ENCODE results near the gene EMILIN1. TPM values are rescaled to one million over a fixed set of nuclear protein-coding genes. Genes with fewer than 3 reads are reported as not detected.

EMILIN1 gene
- total RNA-seq, 1 experiment from 2014 or later = 1.2 TPM

- Histone ChIP-seq H4K91ac (ENCODE audit: insufficient read length, low read depth, low read length) (no peak overlapping the region), H3T11ph (ENCODE audit: low read length) (no peak overlapping the region), H2AFZ (ENCODE audit: low read length) (no peak overlapping the region), H3K9ac (ENCODE audit: extremely low read depth, insufficient read length, low read length) (no peak overlapping the region), H3K23me2 (ENCODE audit: insufficient read length, low read depth, low read length, poor library complexity, severe bottlenecking) (peaks cover 13% of the 10 kb centered on the region), H2BK5ac (ENCODE audit: insufficient read length, low read length) (no peak overlapping the region), H3K56ac (ENCODE audit: insufficient read length, low read depth, low read length) (no peak overlapping the region), H3K9me3 (ENCODE audit: control insufficient read depth, low read depth, low read length) (no peaks in the 10 kb centered on the region), H3K79me1 (ENCODE audit: insufficient read depth, low read depth, low read length, poor library complexity, severe bottlenecking) (no peaks in the 10 kb centered on the region), H3K18ac (ENCODE audit: insufficient read length, low read depth, low read length) (no peak overlapping the region), H2BK12ac (ENCODE audit: insufficient read length, low read depth, low read length) (no peak overlapping the region), H4K5ac (ENCODE audit: insufficient read length, low read depth, low read length) (no peak overlapping the region), H2BK20ac (ENCODE audit: low read depth, low read length, poor library complexity, severe bottlenecking) (no peak overlapping the region), H3K4me2 (ENCODE audit: insufficient read depth, insufficient read length, low read length) (no peak overlapping the region), H2BK120ac (ENCODE audit: low read depth, low read length, poor library complexity, severe bottlenecking) (no peak overlapping the region), H2AK5ac (ENCODE audit: insufficient read length, low read length) (no peak overlapping the region), H3K4ac (ENCODE audit: low read depth, low read length) (no peak overlapping the region), H3K14ac (ENCODE audit: insufficient read depth, low read length) (no peak overlapping the region), H4K20me1 (ENCODE audit: control insufficient read depth, insufficient read depth, insufficient read length) (no peaks in the 10 kb centered on the region), H4K8ac (replicated peaks; ENCODE audit: insufficient read length, low read depth, low read length) (no peak overlapping the region), H3K79me2 (ENCODE audit: insufficient read depth, low read length) (no peaks in the 10 kb centered on the region), H3K27me3 (ENCODE audit: insufficient read depth, low read length) (no peaks in the 10 kb centered on the region), H3K27ac (ENCODE audit: insufficient read length, low read depth, low read length) (no peak overlapping the region), H3K23ac (ENCODE audit: insufficient read length, low read depth, low read length) (no peak overlapping the region), H2BK15ac (ENCODE audit: low read depth, low read length) (no peak overlapping the region), H3K4me1 (ENCODE audit: insufficient read depth, low read length) (no peaks in the 10 kb centered on the region)
- Mint-ChIP-seq H3K36me3 (ENCODE audit: insufficient read depth in 1 of 3, low read depth in 3 of 3) (no peaks in the 10 kb centered on the region; a peak in 1 of 7 replicates), H3K4me3 (no peak overlapping the region), H3K4me1 (peaks cover 12 to 15% of the 10 kb centered on the region in 2 experiments), H3K27me3 (ENCODE audit: low read depth) (peaks cover 19% of the 10 kb centered on the region), H3K9me3 (no peaks in the 10 kb centered on the region), H3K27ac (no peak overlapping the region)
- WGBS (ENCODE audit: extremely low coverage, insufficient read length, low lambda C conversion rate) = no CpG with 5 or more reads among the region's 14 CpGs
- no peak for DNase-seq
- no peak for TF ChIP-seq CTCF (conservative IDR thresholded peaks at IDR 0.05)
Measured at GRCh38 chr2:27089111-27089954, 10.9 kb downstream of the EMILIN1 start.

Data from H9 (cell line).